H9 (cell line): ENCODE data around the gene PSMC1. TPM values are rescaled to one million over a fixed set of nuclear protein-coding genes. Genes with fewer than 3 reads are reported as not detected.
A peak's percentile ranks its signal among the peaks of the same experiment; 100 is the strongest.

Experiments used
- DNase-seq: peaks from one replicate; pipeline ENCODE4 v3.0.0-alpha.2; 2017
- H2AFZ ChIP-seq: one replicate; pipeline ENCODE4 v1.6.1; 2013; ENCODE audit warnings: mild to moderate bottlenecking, low read length, control low read depth, moderate library complexity
- H2AK5ac ChIP-seq: 2 replicates; pipeline ENCODE4 v1.6.1; 2013; ENCODE audit warnings: low read length, control low read depth, mixed read lengths; ENCODE audit not compliant: insufficient read length
- H2BK120ac ChIP-seq: one replicate; pipeline ENCODE4 v1.6.1; 2013; ENCODE audit warnings: low read depth, mild to moderate bottlenecking, low read length, control low read depth, inconsistent platforms; ENCODE audit not compliant: poor library complexity, severe bottlenecking
- H2BK12ac ChIP-seq: 2 replicates; pipeline ENCODE4 v1.6.1; 2013; ENCODE audit warnings: low read length, control low read depth, mixed read lengths, low read depth; ENCODE audit not compliant: insufficient read length
- H2BK15ac ChIP-seq: 2 replicates; pipeline ENCODE4 v1.6.1; 2013; ENCODE audit warnings: low read depth, low read length, control low read depth
- H2BK20ac ChIP-seq: one replicate; pipeline ENCODE4 v1.6.1; 2013; ENCODE audit warnings: low read depth, mild to moderate bottlenecking, low read length, control low read depth, inconsistent platforms; ENCODE audit not compliant: poor library complexity, severe bottlenecking
- H2BK5ac ChIP-seq: 2 replicates; pipeline ENCODE4 v1.6.1; 2013; ENCODE audit warnings: low read length, control low read depth, mixed read lengths; ENCODE audit not compliant: insufficient read length
- H3K14ac ChIP-seq: 2 replicates; pipeline ENCODE4 v1.6.1; 2013; ENCODE audit warnings: low read length, control low read depth; ENCODE audit not compliant: insufficient read depth
- H3K18ac ChIP-seq: 2 replicates; pipeline ENCODE4 v1.6.1; 2013; ENCODE audit warnings: low read depth, mild to moderate bottlenecking, mixed read lengths, low read length, control low read depth; ENCODE audit not compliant: insufficient read length
- H3K23ac ChIP-seq: 2 replicates; pipeline ENCODE4 v1.6.1; 2013; ENCODE audit warnings: low read length, control low read depth, mixed read lengths, low read depth; ENCODE audit not compliant: insufficient read length
- H3K23me2 ChIP-seq: 2 replicates; pipeline ENCODE4 v1.6.1; 2013; ENCODE audit warnings: low read depth, mild to moderate bottlenecking, mixed read lengths, low read length, control low read depth; ENCODE audit not compliant: insufficient read length, poor library complexity, severe bottlenecking
- H3K27ac ChIP-seq: 2 replicates; pipeline ENCODE4 v1.5.1; 2013; ENCODE audit warnings: low read length, control low read depth, mixed read lengths, low read depth; ENCODE audit not compliant: insufficient read length
- H3K27me3 ChIP-seq: 2 replicates; pipeline ENCODE4 v1.6.1; 2013; ENCODE audit warnings: low read length, control low read depth, inconsistent platforms; ENCODE audit not compliant: insufficient read depth
- H3K4ac ChIP-seq: 2 replicates; pipeline ENCODE4 v1.6.1; 2013; ENCODE audit warnings: low read depth, mild to moderate bottlenecking, control low read depth, inconsistent platforms, low read length, moderate library complexity
- H3K4me1 ChIP-seq: 2 replicates; pipeline ENCODE4 v1.6.1; 2013; ENCODE audit warnings: low read length, control low read depth, inconsistent platforms; ENCODE audit not compliant: insufficient read depth
- H3K4me2 ChIP-seq: 2 replicates; pipeline ENCODE4 v1.6.1; 2013; ENCODE audit warnings: low read length, control low read depth, mixed read lengths; ENCODE audit not compliant: insufficient read length, insufficient read depth
- H3K56ac ChIP-seq: 2 replicates; pipeline ENCODE4 v1.6.1; 2013; ENCODE audit warnings: low read depth, mild to moderate bottlenecking, mixed read lengths, low read length, control low read depth; ENCODE audit not compliant: insufficient read length
- H3K79me1 ChIP-seq: 2 replicates; pipeline ENCODE4 v1.6.1; 2013; ENCODE audit warnings: low read depth, mild to moderate bottlenecking, moderate library complexity, low read length, control low read depth, inconsistent platforms; ENCODE audit not compliant: insufficient read depth, poor library complexity, severe bottlenecking
- H3K79me2 ChIP-seq: 2 replicates; pipeline ENCODE4 v1.6.1; 2013; ENCODE audit warnings: low read length, control low read depth, inconsistent platforms; ENCODE audit not compliant: insufficient read depth
- H3K9ac ChIP-seq: 2 replicates; pipeline ENCODE4 v1.6.1; 2013; ENCODE audit warnings: low read length, control low read depth, mixed read lengths; ENCODE audit not compliant: insufficient read length; ENCODE audit errors: extremely low read depth
- H3K9me3 ChIP-seq: one replicate; pipeline ENCODE4 v1.6.1; 2013; ENCODE audit warnings: low read depth, low read length, inconsistent platforms; ENCODE audit not compliant: control insufficient read depth
- H3T11ph ChIP-seq: one replicate; pipeline ENCODE4 v1.6.1; 2013; ENCODE audit warnings: mild to moderate bottlenecking, low read length, control low read depth, inconsistent platforms
- H4K20me1 ChIP-seq: one replicate; pipeline ENCODE4 v1.6.1; 2013; ENCODE audit not compliant: control insufficient read depth, insufficient read length, insufficient read depth
- H4K5ac ChIP-seq: 2 replicates; pipeline ENCODE4 v1.6.1; 2013; ENCODE audit warnings: low read depth, mild to moderate bottlenecking, mixed read lengths, low read length, control low read depth; ENCODE audit not compliant: insufficient read length
- H4K8ac ChIP-seq: replicated peaks from 2 replicates; pipeline ENCODE4 v1.6.1; 2013; ENCODE audit warnings: low read length, control low read depth, mixed read lengths, low read depth; ENCODE audit not compliant: insufficient read length
- H4K91ac ChIP-seq: 2 replicates; pipeline ENCODE4 v1.6.1; 2013; ENCODE audit warnings: low read depth, mild to moderate bottlenecking, moderate library complexity, mixed read lengths, low read length, control low read depth; ENCODE audit not compliant: insufficient read length
- H3K27ac Mint-ChIP-seq, 3 experiments: 2 replicates in 2 of 3; 3 replicates in 1 of 3; pipeline ENCODE4 v1.8.0; 2020 to 2021; ENCODE audit warnings: mixed read lengths in 3 of 3, mild to moderate bottlenecking in 1 of 3, moderate library complexity in 1 of 3
- H3K27me3 Mint-ChIP-seq: 2 replicates; pipeline ENCODE4 v1.8.0; 2021; ENCODE audit warnings: low read depth, mild to moderate bottlenecking, moderate library complexity, mixed read lengths
- H3K36me3 Mint-ChIP-seq, 3 experiments: 2 replicates in 2 of 3; 3 replicates in 1 of 3; pipeline ENCODE4 v1.8.0; 2020 to 2021; ENCODE audit warnings: low read depth in 3 of 3, mixed read lengths in 3 of 3; ENCODE audit not compliant: insufficient read depth in 1 of 3
- H3K4me1 Mint-ChIP-seq, 2 experiments: 2 replicates each; pipeline ENCODE4 v1.8.0; 2020; ENCODE audit warnings: mixed read lengths in 2 of 2
- H3K4me3 Mint-ChIP-seq, 2 experiments: 2 replicates in 1 of 2; 3 replicates in 1 of 2; pipeline ENCODE4 v1.8.0; 2020 to 2021; ENCODE audit warnings: mild to moderate bottlenecking in 2 of 2, mixed read lengths in 2 of 2, moderate library complexity in 1 of 2
- H3K9me3 Mint-ChIP-seq, 2 experiments: 2 replicates in 1 of 2; 3 replicates in 1 of 2; pipeline ENCODE4 v1.8.0; 2020; ENCODE audit warnings: mild to moderate bottlenecking in 2 of 2, mixed read lengths in 2 of 2, moderate library complexity in 1 of 2
- CTCF ChIP-seq: fragments of 200-600 bp; sonication (generic); conservative IDR thresholded peaks from 3 replicates; pipeline ENCODE4 v1.8.0; 2021; ENCODE audit warnings: antibody characterized with exemption, mild to moderate bottlenecking
- WGBS: extraction: QIAGEN DNeasy Blood & Tissue Kit; methylation state at CpG from one replicate; pipeline ENCODE4 v1.1.7; 2013; ENCODE audit warnings: missing lambda C conversion rate, low lambda C conversion rate, mixed read lengths; ENCODE audit not compliant: insufficient read length; ENCODE audit errors: extremely low coverage; 5-methylcytosine and 5-hydroxymethylcytosine counted together
- total RNA-seq: library from RNA; stranded (reverse); gene quantifications from 2 replicates; pipeline ENCODE4 v1.2.1, GENCODE V29; 2021

The PSMC1 gene
- total RNA-seq, 1 experiment from 2014 or later: 113 TPM

- no peak overlapping the region for H3K4me2 ChIP-seq
- no peak overlapping the region for H3K27ac ChIP-seq
- no peak overlapping the region for H2BK12ac ChIP-seq
- H3T11ph ChIP-seq: no peak overlapping the region
- Mint-ChIP-seq H3K9me3 (no peaks in the 10 kb centered on the region), H3K27ac (0 out of 7 replicates have a peak overlapping the region, but pooled peaks of 1 of the 3 experiments have one; percentile 25), H3K4me3 (no peak overlapping the region), H3K27me3 (no peaks in the 10 kb centered on the region), H3K36me3 (peaks cover 7 to 38% (median 28%) of the 10 kb centered on the region in 3 experiments; a peak in 6 of 7 replicates), H3K4me1 (peaks cover 2 to 3% of the 10 kb centered on the region in 2 experiments; a peak in 1 of 4 replicates)
- H4K20me1 ChIP-seq: no peaks in the 10 kb centered on the region
- H3K79me2 ChIP-seq: no peaks in the 10 kb centered on the region
- H2BK15ac ChIP-seq: no peak overlapping the region
- H3K14ac ChIP-seq: no peak overlapping the region
- H3K18ac ChIP-seq: no peak overlapping the region
- TF ChIP-seq CTCF: no peak
- no peaks in the 10 kb centered on the region for H3K9me3 ChIP-seq
- H3K56ac ChIP-seq: no peak overlapping the region
- no peak overlapping the region for H2BK5ac ChIP-seq
- no peak overlapping the region for H2AK5ac ChIP-seq
- H2AFZ ChIP-seq: no peak overlapping the region
- no peak overlapping the region for H3K23ac ChIP-seq
- no peak overlapping the region for H2BK20ac ChIP-seq
- DNase-seq: no peak
- no peak overlapping the region for H3K9ac ChIP-seq
- no peak overlapping the region for H3K4ac ChIP-seq
- H3K4me1 ChIP-seq: no peaks in the 10 kb centered on the region
- no peak overlapping the region for H4K5ac ChIP-seq
- no CpG with 5 or more reads among the region's 4 CpGs for WGBS
- no peaks in the 10 kb centered on the region for H3K23me2 ChIP-seq
- no peaks in the 10 kb centered on the region for H3K27me3 ChIP-seq
- no peak overlapping the region for H4K91ac ChIP-seq
- no peak overlapping the region for H4K8ac ChIP-seq
- H3K79me1 ChIP-seq: peaks cover 2% of the 10 kb centered on the region
- no peak overlapping the region for H2BK120ac ChIP-seq
Observed at GRCh38 chr14:90318016-90318415, 61.7 kb downstream of the PSMC1 start.
